Fibroblast of pulmonary artery (primary cell): ENCODE data around the gene ARSI.

ENCODE experiments used
- DNase-seq: peaks from one replicate; pipeline ENCODE4 v3.0.0-alpha.2; 2010; ENCODE audit warnings: low read depth
- H3K4me3 ChIP-seq: replicated peaks from 2 replicates; pipeline ENCODE4 v1.5.1; 2011; ENCODE audit warnings: low read depth, mild to moderate bottlenecking, control low read depth, low read length, moderate library complexity
- CTCF ChIP-seq: IDR thresholded peaks from 2 replicates; pipeline ENCODE4 v1.5.1; 2011; ENCODE audit warnings: mild to moderate bottlenecking, control low read depth, low read length, inconsistent platforms; ENCODE audit errors: missing control alignments

Gene ARSI

GRCh38 chr5:150315245-150315644 lies 12.5 kb upstream of the ARSI start:
- no peak overlapping the region for H3K4me3 ChIP-seq
- TF ChIP-seq CTCF, result no peak
- DNase-seq, result no peak

GRCh38 chr5:150313921-150314716 lies 11.4 kb upstream of the ARSI start:
- no peak for TF ChIP-seq CTCF

GRCh38 chr5:150313501-150313900 lies 10.8 kb upstream of the ARSI start:
- TF ChIP-seq CTCF, result no peak
- DNase-seq, result no peak
- no peak overlapping the region for H3K4me3 ChIP-seq

More at GRCh38 chr5:150313921-150314716, 11.4 kb upstream of the ARSI start:
- DNase-seq, result no peak
- H3K4me3 ChIP-seq, result no peak overlapping the region

GRCh38 chr5:150312518-150312917 lies 9.8 kb upstream of the ARSI start:
- TF ChIP-seq CTCF, result no peak
- no peak overlapping the region for H3K4me3 ChIP-seq
- no peak for DNase-seq

GRCh38 chr5:150311015-150311692 lies 8.4 kb upstream of the ARSI start:
- no peak for DNase-seq
- H3K4me3 ChIP-seq, result no peak overlapping the region
- TF ChIP-seq CTCF, result no peak

GRCh38 chr5:150310246-150310645 lies 7.5 kb upstream of the ARSI start:
- no peak for TF ChIP-seq CTCF
- DNase-seq, result no peak

More at GRCh38 chr5:150310246-150310645, 7.5 kb upstream of the ARSI start:
- no peak overlapping the region for H3K4me3 ChIP-seq
